HEK293 (cell line): ENCODE data around the gene TMCC2.

Source experiments
- CTCF ChIP-seq: fragments of 450-650 bp; formaldehyde crosslinking; IDR thresholded peaks from 2 replicates; pipeline ENCODE4 v1.5.1; 2016; ENCODE audit warnings: missing biosample characterization, missing genetic modification characterization
- KLF16 ChIP-seq: fragments of 450-650 bp; formaldehyde crosslinking; IDR thresholded peaks from 2 replicates; pipeline ENCODE4 v1.5.1; 2017; ENCODE audit warnings: missing biosample characterization, missing genetic modification characterization
- SALL2 ChIP-seq: fragments of 450-650 bp; formaldehyde crosslinking; IDR thresholded peaks from 2 replicates; pipeline ENCODE4 v1.5.0; 2017; ENCODE audit warnings: missing biosample characterization, mild to moderate bottlenecking, missing genetic modification characterization, borderline replicate concordance
- TCF7L2 ChIP-seq: IDR thresholded peaks from 2 replicates; pipeline ENCODE4 v1.6.1; 2011; ENCODE audit warnings: low read depth, mild to moderate bottlenecking, inconsistent platforms, low read length, moderate library complexity, borderline replicate concordance
- ZFP3 ChIP-seq: fragments of 450-650 bp; formaldehyde crosslinking; IDR thresholded peaks from 2 replicates; pipeline ENCODE4 v1.5.1; 2016; ENCODE audit warnings: low read depth, missing biosample characterization, missing genetic modification characterization
- ZNF112 ChIP-seq: fragments of 450-650 bp; formaldehyde crosslinking; IDR thresholded peaks from 2 replicates; pipeline ENCODE4 v1.5.0; 2017; ENCODE audit warnings: missing biosample characterization, missing genetic modification characterization
- ZNF121 ChIP-seq: fragments of 450-650 bp; formaldehyde crosslinking; IDR thresholded peaks from 2 replicates; pipeline ENCODE4 v1.5.1; 2016; ENCODE audit warnings: missing biosample characterization, missing genetic modification characterization
- ZNF23 ChIP-seq: fragments of 450-650 bp; formaldehyde crosslinking; IDR thresholded peaks from 2 replicates; pipeline ENCODE4 v1.5.1; 2016; ENCODE audit warnings: missing biosample characterization, missing genetic modification characterization, borderline replicate concordance
- ZNF274 ChIP-seq, 2 experiments: fragments of 200-500 bp in 1 of 2; fragments of 450-650 bp in 1 of 2; sonication (Bioruptor generic) in 1 of 2; formaldehyde crosslinking in 1 of 2; IDR thresholded peaks; 2 replicates each; pipeline versions ENCODE4 v1.5.1 to v1.6.1; 2014 to 2016; ENCODE audit warnings: borderline replicate concordance in 1 of 2, inconsistent platforms in 1 of 2, low read length in 1 of 2, missing biosample characterization in 1 of 2, missing genetic modification characterization in 1 of 2
- ZNF670 ChIP-seq: fragments of 450-650 bp; formaldehyde crosslinking; IDR thresholded peaks from 2 replicates; pipeline ENCODE4 v1.5.1; 2016; ENCODE audit warnings: missing biosample characterization, missing genetic modification characterization, low read depth
- ZNF701 ChIP-seq: fragments of 450-650 bp; formaldehyde crosslinking; IDR thresholded peaks from 2 replicates; pipeline ENCODE4 v1.5.1; 2016; ENCODE audit warnings: missing biosample characterization, missing genetic modification characterization

DNA sequence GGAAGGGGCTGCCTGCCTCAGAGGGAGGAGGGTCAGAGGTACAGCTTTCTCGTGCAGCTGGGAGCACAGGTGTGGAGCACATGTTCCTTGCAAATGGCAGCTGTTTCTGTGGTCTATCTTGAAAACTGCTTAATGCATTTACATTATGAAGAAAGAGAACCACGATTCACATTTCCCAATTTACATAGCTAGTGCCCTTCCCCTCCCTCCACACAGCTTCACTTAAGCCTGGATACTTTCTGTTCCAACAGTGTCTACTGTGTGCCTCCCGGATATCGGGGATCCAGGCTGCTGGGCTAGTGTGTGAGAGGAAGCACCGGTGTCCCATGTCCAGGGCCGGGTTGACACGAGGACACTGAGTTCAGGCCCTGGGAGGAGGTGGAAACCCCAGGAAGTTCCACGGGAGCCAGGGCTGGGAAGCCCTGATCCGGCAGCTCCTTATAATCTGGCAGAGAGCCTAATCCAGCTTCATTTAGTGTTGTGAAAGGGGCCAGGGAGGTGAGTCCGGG lies 31.6 kb downstream of the TMCC2 start:
- TF ChIP-seq ZNF274 (IDR thresholded peaks at IDR 0.05; ENCODE audit: low read length): no peak
- TF ChIP-seq ZNF274 (tag by site-specific recombination; IDR thresholded peaks at IDR 0.05; ENCODE audit: borderline replicate concordance): no peak
- TF ChIP-seq CTCF (tag by site-specific recombination): no peak
- no peak for TF ChIP-seq ZNF112 (tag by site-specific recombination)
- no peak for TF ChIP-seq ZFP3 (tag by site-specific recombination)
- no peak for TF ChIP-seq ZNF701 (tag by site-specific recombination)
- TF ChIP-seq SALL2: no peak
- no peak for TF ChIP-seq ZNF121 (tag by site-specific recombination)
- TF ChIP-seq TCF7L2: no peak
- TF ChIP-seq ZNF23: no peak
- no peak for TF ChIP-seq ZNF670
- no peak for TF ChIP-seq KLF16
